ENCODE measurements around the gene PIGP. TPM values are rescaled to one million over a fixed set of nuclear protein-coding genes. Genes with fewer than 3 reads are reported as not detected.

The PIGP gene
- total and polyA plus RNA-seq, 2 of the 8 experiments (the other 6 are each of a cell fraction or from before 2014, with no cell fraction given), result 11.3 to 18.0 TPM

- TF ChIP-seq, protein P1, sequence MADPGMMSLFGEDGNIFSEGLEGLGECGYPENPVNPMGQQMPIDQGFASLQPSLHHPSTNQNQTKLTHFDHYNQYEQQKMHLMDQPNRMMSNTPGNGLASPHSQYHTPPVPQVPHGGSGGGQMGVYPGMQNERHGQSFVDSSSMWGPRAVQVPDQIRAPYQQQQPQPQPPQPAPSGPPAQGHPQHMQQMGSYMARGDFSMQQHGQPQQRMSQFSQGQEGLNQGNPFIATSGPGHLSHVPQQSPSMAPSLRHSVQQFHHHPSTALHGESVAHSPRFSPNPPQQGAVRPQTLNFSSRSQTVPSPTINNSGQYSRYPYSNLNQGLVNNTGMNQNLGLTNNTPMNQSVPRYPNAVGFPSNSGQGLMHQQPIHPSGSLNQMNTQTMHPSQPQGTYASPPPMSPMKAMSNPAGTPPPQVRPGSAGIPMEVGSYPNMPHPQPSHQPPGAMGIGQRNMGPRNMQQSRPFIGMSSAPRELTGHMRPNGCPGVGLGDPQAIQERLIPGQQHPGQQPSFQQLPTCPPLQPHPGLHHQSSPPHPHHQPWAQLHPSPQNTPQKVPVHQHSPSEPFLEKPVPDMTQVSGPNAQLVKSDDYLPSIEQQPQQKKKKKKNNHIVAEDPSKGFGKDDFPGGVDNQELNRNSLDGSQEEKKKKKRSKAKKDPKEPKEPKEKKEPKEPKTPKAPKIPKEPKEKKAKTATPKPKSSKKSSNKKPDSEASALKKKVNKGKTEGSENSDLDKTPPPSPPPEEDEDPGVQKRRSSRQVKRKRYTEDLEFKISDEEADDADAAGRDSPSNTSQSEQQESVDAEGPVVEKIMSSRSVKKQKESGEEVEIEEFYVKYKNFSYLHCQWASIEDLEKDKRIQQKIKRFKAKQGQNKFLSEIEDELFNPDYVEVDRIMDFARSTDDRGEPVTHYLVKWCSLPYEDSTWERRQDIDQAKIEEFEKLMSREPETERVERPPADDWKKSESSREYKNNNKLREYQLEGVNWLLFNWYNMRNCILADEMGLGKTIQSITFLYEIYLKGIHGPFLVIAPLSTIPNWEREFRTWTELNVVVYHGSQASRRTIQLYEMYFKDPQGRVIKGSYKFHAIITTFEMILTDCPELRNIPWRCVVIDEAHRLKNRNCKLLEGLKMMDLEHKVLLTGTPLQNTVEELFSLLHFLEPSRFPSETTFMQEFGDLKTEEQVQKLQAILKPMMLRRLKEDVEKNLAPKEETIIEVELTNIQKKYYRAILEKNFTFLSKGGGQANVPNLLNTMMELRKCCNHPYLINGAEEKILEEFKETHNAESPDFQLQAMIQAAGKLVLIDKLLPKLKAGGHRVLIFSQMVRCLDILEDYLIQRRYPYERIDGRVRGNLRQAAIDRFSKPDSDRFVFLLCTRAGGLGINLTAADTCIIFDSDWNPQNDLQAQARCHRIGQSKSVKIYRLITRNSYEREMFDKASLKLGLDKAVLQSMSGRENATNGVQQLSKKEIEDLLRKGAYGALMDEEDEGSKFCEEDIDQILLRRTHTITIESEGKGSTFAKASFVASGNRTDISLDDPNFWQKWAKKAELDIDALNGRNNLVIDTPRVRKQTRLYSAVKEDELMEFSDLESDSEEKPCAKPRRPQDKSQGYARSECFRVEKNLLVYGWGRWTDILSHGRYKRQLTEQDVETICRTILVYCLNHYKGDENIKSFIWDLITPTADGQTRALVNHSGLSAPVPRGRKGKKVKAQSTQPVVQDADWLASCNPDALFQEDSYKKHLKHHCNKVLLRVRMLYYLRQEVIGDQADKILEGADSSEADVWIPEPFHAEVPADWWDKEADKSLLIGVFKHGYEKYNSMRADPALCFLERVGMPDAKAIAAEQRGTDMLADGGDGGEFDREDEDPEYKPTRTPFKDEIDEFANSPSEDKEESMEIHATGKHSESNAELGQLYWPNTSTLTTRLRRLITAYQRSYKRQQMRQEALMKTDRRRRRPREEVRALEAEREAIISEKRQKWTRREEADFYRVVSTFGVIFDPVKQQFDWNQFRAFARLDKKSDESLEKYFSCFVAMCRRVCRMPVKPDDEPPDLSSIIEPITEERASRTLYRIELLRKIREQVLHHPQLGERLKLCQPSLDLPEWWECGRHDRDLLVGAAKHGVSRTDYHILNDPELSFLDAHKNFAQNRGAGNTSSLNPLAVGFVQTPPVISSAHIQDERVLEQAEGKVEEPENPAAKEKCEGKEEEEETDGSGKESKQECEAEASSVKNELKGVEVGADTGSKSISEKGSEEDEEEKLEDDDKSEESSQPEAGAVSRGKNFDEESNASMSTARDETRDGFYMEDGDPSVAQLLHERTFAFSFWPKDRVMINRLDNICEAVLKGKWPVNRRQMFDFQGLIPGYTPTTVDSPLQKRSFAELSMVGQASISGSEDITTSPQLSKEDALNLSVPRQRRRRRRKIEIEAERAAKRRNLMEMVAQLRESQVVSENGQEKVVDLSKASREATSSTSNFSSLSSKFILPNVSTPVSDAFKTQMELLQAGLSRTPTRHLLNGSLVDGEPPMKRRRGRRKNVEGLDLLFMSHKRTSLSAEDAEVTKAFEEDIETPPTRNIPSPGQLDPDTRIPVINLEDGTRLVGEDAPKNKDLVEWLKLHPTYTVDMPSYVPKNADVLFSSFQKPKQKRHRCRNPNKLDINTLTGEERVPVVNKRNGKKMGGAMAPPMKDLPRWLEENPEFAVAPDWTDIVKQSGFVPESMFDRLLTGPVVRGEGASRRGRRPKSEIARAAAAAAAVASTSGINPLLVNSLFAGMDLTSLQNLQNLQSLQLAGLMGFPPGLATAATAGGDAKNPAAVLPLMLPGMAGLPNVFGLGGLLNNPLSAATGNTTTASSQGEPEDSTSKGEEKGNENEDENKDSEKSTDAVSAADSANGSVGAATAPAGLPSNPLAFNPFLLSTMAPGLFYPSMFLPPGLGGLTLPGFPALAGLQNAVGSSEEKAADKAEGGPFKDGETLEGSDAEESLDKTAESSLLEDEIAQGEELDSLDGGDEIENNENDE (IDR thresholded peaks at IDR 0.05; ENCODE audit: insufficient replicate concordance, low read length), result no peak
- TF ChIP-seq TCF12 (IDR thresholded peaks at IDR 0.05; ENCODE audit: low read depth, low read length) (no peak), BACH1 (IDR thresholded peaks at IDR 0.05; ENCODE audit: low read length) (no peak), HDAC6 (IDR thresholded peaks at IDR 0.05; ENCODE audit: low read depth, low read length) (no peak), JUND (IDR thresholded peaks at IDR 0.05; ENCODE audit: low read length) (no peak)
Observed at GRCh38 chr21:37118187-37118826, 45.4 kb upstream of the PIGP start (continued).

Data from H1 (cell line).